ENCODE measurements around the gene SPATA12. TPM values are rescaled to one million over a fixed set of nuclear protein-coding genes. Genes with fewer than 3 reads are reported as not detected.

SPATA12 gene
- total and polyA plus RNA-seq, 2 donors (not counting 3 experiments of a cell fraction or from before 2014, with no cell fraction given): 0.18 TPM; not detected in 1

DNA sequence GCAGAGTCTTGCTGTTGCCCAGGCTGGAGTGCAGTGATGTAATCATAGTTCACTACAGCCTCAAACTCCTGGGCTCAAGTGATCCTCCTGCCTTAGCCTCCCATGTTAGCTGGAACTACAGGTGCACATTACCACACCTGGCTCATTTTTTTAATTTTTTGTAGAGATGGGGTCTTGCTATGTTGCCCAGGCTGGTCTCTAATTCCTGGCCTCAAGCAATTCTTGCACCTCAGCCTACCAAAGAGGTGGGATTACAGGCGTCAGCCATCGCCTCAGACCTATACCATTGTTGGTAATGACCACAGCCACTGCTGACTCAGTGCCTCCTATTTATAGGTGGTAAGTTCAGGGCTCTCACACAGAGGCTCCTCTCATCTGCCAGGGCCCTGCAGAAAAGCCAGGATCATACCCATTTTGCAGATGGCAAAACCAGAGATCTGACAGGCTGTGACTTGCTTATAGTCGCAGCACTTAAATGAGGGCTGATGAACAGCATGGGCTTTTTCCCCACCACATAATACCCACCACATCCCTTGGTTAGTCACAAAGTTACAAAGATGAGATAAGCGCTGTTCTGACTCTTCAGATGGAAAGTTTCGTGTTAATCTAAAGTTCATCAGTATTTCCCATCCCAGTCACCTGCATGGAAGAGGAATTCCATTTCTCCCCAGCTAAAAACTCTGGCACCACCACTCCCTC, 21.8 kb upstream of the SPATA12 start:
- intact Hi-C loops (cut with micrococcal nuclease): no loop called here
- Histone ChIP-seq H3K4me2 (ENCODE audit: insufficient read depth, low read length) (no peak overlapping the region), H4K20me1 (replicated peaks; ENCODE audit: control insufficient read depth, extremely low read depth, insufficient read depth, low read length) (no peaks in the 10 kb centered on the region), H3K27ac (ENCODE audit: insufficient read depth, low read depth, low read length) (no peak overlapping the region), H3K4me1 (ENCODE audit: control insufficient read depth, extremely low read depth, insufficient read depth, low read length) (no peaks in the 10 kb centered on the region), H3K27me3 (ENCODE audit: control insufficient read depth in 2 of 2, insufficient read depth in 2 of 2, low read length in 2 of 2) (peaks cover 0 to 6% of the 10 kb centered on the region in 2 experiments), H3K9ac (replicated peaks; ENCODE audit: extremely low read depth, insufficient read depth, low read length) (no peak overlapping the region), H3K9me3 (replicated peaks; ENCODE audit: control insufficient read depth, insufficient read depth, low read length) (no peaks in the 10 kb centered on the region), H3K4me3 (replicated peaks in 1 of 3; ENCODE audit: insufficient read depth in 1 of 3, low read depth in 1 of 3, low read length in 3 of 3) (no peak overlapping the region), H3K79me2 (ENCODE audit: control insufficient read depth, insufficient read depth, low read length) (no peaks in the 10 kb centered on the region), H2AFZ (ENCODE audit: low read depth, low read length) (no peak overlapping the region), H3K36me3 (ENCODE audit: control insufficient read depth in 2 of 2, extremely low read depth in 1 of 2, insufficient read depth in 2 of 2, low read length in 2 of 2) (no peaks in the 10 kb centered on the region), H3K9me1 (replicated peaks; ENCODE audit: control insufficient read depth, extremely low read depth, insufficient read depth, low read length) (no peaks in the 10 kb centered on the region)
- POLR2A ChIA-PET: no interaction called here
- no peak for TF ChIP-seq GATA2 (IDR thresholded peaks at IDR 0.05; ENCODE audit: insufficient read depth, insufficient read length, low read depth, low read length)
- no peak for TF ChIP-seq FOS (IDR thresholded peaks at IDR 0.05; ENCODE audit: borderline replicate concordance, insufficient read depth, low read length)
- no peak for TF ChIP-seq JUN (IDR thresholded peaks at IDR 0.05; ENCODE audit: borderline replicate concordance, insufficient read depth, insufficient read length, low read depth)
- no peak for TF ChIP-seq POLR2AphosphoS5 (IDR thresholded peaks at IDR 0.05; ENCODE audit: insufficient read depth, low read depth, low read length)
- no peak for TF ChIP-seq POLR2A (IDR thresholded peaks at IDR 0.05; ENCODE audit: low read depth, low read length)
- no peak for TF ChIP-seq MAX (IDR thresholded peaks at IDR 0.05; ENCODE audit: insufficient read depth, insufficient read length)
- no peak for TF ChIP-seq MYC (IDR thresholded peaks at IDR 0.05; ENCODE audit: low read depth, low read length)
- TF ChIP-seq EZH2 (IDR thresholded peaks at IDR 0.05; ENCODE audit: borderline replicate concordance, low read depth, low read length, severe bottlenecking): no peak
- BruUV-seq (replicated peaks): no TSS peak
- CTCF ChIA-PET: no interaction called here
- DNase-seq (ENCODE audit: low read depth, low spot score) (no peak), FAIRE-seq (no peak)
- dilution Hi-C loops (cut with MboI; ENCODE audit: extremely low pct_ligation_motif_present, low sequenced_read_pairs): no loop called here

DNA sequence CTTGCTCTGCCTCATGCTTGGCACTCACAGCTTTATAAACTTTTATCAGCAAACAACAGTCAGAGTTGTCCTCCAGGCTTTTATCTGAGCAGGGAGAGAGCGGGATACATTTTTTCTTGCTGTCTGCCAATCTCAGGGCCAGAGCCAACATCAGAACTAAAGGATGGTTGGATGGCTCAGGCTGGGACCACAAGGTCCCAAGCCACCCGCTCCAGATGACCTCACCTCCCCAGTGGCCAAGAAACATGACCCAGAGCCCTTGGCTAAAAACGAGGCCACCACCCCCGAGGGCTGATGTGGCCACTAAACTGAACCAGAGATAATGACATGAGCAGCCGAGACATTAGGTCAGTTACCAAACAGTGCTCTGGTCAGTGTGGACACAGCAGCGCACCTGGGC, 18.8 kb upstream of the SPATA12 start:
- DNase-seq (ENCODE audit: low read depth, low spot score): no peak
- peaks cover 0 to 7% of the 10 kb centered on the region in 2 experiments for H3K27me3 ChIP-seq (ENCODE audit: control insufficient read depth in 2 of 2, insufficient read depth in 2 of 2, low read length in 2 of 2)
- dilution Hi-C loops (cut with MboI; ENCODE audit: extremely low pct_ligation_motif_present, low sequenced_read_pairs): no loop called here
- ChIA-PET CTCF (no interaction called here), POLR2A (no interaction called here)
- H3K4me2 ChIP-seq (ENCODE audit: insufficient read depth, low read length): no peak overlapping the region
- no peak overlapping the region for H3K9ac ChIP-seq (replicated peaks; ENCODE audit: extremely low read depth, insufficient read depth, low read length)
- H4K20me1 ChIP-seq (replicated peaks; ENCODE audit: control insufficient read depth, extremely low read depth, insufficient read depth, low read length): no peaks in the 10 kb centered on the region
- no peak overlapping the region for H3K27ac ChIP-seq (ENCODE audit: insufficient read depth, low read depth, low read length)
- H3K9me1 ChIP-seq (replicated peaks; ENCODE audit: control insufficient read depth, extremely low read depth, insufficient read depth, low read length): no peaks in the 10 kb centered on the region
- H3K79me2 ChIP-seq (ENCODE audit: control insufficient read depth, insufficient read depth, low read length): no peaks in the 10 kb centered on the region
- no peak overlapping the region for H2AFZ ChIP-seq (ENCODE audit: low read depth, low read length)
- TF ChIP-seq POLR2AphosphoS5 (IDR thresholded peaks at IDR 0.05; ENCODE audit: insufficient read depth, low read depth, low read length) (no peak), MYC (IDR thresholded peaks at IDR 0.05; ENCODE audit: low read depth, low read length) (no peak), MAX (IDR thresholded peaks at IDR 0.05; ENCODE audit: insufficient read depth, insufficient read length) (no peak), GATA2 (IDR thresholded peaks at IDR 0.05; ENCODE audit: insufficient read depth, insufficient read length, low read depth, low read length) (no peak), FOS (IDR thresholded peaks at IDR 0.05; ENCODE audit: borderline replicate concordance, insufficient read depth, low read length) (no peak), JUN (IDR thresholded peaks at IDR 0.05; ENCODE audit: borderline replicate concordance, insufficient read depth, insufficient read length, low read depth) (no peak), EZH2 (IDR thresholded peaks at IDR 0.05; ENCODE audit: borderline replicate concordance, low read depth, low read length, severe bottlenecking) (no peak), POLR2A (IDR thresholded peaks at IDR 0.05; ENCODE audit: low read depth, low read length) (no peak)
- TF ChIP-seq, protein P1, sequence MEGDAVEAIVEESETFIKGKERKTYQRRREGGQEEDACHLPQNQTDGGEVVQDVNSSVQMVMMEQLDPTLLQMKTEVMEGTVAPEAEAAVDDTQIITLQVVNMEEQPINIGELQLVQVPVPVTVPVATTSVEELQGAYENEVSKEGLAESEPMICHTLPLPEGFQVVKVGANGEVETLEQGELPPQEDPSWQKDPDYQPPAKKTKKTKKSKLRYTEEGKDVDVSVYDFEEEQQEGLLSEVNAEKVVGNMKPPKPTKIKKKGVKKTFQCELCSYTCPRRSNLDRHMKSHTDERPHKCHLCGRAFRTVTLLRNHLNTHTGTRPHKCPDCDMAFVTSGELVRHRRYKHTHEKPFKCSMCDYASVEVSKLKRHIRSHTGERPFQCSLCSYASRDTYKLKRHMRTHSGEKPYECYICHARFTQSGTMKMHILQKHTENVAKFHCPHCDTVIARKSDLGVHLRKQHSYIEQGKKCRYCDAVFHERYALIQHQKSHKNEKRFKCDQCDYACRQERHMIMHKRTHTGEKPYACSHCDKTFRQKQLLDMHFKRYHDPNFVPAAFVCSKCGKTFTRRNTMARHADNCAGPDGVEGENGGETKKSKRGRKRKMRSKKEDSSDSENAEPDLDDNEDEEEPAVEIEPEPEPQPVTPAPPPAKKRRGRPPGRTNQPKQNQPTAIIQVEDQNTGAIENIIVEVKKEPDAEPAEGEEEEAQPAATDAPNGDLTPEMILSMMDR (IDR thresholded peaks at IDR 0.05; ENCODE audit: extremely low read depth in 1 of 2, insufficient read depth in 1 of 2, low read depth in 1 of 2, low read length in 2 of 2): no peak
- H3K4me3 ChIP-seq (replicated peaks in 1 of 3; ENCODE audit: insufficient read depth in 1 of 3, low read depth in 1 of 3, low read length in 3 of 3): no peak overlapping the region
- H3K4me1 ChIP-seq (ENCODE audit: control insufficient read depth, extremely low read depth, insufficient read depth, low read length): no peaks in the 10 kb centered on the region
- no peaks in the 10 kb centered on the region for H3K36me3 ChIP-seq (ENCODE audit: control insufficient read depth in 2 of 2, extremely low read depth in 1 of 2, insufficient read depth in 2 of 2, low read length in 2 of 2)
- FAIRE-seq: no peak
- no TSS peak for BruUV-seq (replicated peaks)
- no peaks in the 10 kb centered on the region for H3K9me3 ChIP-seq (replicated peaks; ENCODE audit: control insufficient read depth, insufficient read depth, low read length)
- intact Hi-C loops (cut with micrococcal nuclease): no loop called here

Data from endothelial cell of umbilical vein (primary cell).